ENCODE measurements around the gene ANKRD13C.
"Not testable (repeated sequence)": the region's sequence is repeated elsewhere in the genome, so short reads cannot be mapped to it uniquely, and the experiment has no call there.

Gene ANKRD13C

DNA sequence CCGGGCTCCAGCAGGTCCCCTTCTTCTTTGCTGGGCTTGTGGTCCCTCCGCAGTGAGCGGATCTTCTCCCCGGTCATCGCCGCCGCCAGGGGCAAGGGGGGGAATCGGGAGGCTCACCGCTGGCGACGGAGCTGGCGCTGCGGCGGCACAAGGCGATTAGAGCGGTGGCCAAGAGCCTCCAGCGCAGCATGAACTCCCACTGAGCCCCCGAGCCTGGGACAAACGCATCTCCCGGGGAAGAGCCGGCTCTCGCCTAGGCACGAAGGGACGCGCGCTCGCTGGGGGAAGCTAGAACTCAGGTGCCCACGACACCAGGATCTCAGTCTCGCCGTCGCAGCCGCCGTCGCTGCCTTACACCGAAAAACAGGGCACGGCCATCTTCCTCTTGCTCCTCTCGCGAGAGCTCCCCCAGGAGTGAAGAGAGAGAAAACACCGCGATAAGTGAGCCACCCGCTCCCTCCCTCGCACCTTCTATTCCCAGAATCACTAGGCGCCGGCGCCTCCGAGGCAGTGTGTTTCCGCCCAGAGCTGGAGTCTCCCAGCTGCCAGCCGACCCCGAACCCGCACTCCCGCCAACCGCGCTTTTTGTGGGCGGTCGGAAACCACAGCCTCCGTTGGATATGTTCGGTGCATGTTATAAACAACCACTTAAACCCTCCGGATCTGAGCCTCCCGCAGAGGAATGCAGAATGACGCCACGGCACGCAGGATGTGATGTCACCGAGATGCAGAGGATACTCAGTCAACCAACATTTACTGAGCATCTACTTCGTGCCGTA is at the start of gene ANKRD13C:
TSS of gene ANKRD13C (minus strand) at position 391 of the 779 bp plus-strand sequence. CDS start at position 77, 314 bp downstream.
- DNase-seq, result peak; percentile 99

DNA sequence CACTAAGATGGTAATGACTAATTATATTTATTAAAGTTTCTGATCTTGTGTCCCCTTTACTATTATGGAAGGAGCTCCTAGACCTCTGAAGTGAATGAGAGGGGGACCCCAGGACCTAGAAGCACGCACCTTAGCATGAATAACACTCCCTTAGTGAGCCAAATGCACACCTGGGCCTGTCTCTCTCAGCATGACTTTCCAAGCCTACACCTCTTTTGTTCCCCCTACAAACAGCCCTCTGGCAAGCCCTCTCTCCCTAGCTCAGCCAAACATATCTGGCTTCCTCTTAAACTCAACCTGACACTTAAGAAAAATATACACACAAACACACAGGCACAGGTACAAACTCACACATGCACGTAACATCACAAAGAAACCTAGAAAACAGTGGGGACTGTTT is 49.2 kb upstream of the ANKRD13C start:
- DNase-seq, result no peak

DNA sequence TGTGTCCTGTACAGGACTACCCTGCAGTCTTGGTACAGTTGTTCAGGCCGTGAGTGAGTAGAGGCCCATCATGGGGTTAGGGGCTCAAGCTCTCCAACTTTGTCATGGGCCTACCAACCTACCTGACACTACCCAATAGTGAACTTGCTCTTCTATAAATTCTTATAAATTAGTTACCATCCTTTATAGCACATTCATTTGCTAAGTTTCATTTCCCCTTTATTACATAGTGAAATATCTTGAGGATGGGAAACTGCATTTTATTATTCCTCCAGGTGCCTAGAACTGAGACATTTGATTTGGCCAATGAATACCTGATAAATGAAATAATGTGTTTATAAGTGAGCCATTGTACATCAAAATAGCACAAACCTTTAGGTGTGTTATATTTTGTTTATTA is 47.5 kb upstream of the ANKRD13C start:
- no peak for DNase-seq

- no peak for DNase-seq
Observed at GRCh38 chr1:70400335-70400734, 45.8 kb upstream of the ANKRD13C start.

- no peak for DNase-seq
Observed at GRCh38 chr1:70397013-70397412, 42.5 kb upstream of the ANKRD13C start.

GRCh38 chr1:70396607-70397006 is 42.1 kb upstream of the ANKRD13C start:
- DNase-seq, result no peak

DNA sequence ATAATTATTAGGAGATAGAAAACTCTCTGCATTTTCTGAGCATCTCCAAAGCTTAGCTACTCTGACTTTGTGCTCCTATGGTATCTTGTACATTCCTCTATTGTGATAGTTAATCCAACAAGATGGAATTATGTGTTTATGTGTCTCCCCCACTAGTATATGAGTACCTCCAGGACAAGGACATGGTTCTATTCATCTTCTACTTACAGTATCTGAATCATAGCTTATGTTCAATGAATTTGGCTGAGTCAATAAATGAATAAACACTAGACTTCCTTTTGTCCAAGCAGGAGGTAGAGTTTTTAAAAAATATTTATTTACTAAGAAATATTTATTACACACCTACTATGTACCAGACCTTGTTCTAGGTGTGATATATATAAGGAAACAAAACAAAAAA is 38.1 kb upstream of the ANKRD13C start:
- no peak for DNase-seq

GRCh38 chr1:70387507-70387906 is 33.0 kb upstream of the ANKRD13C start:
- no peak for DNase-seq

GRCh38 chr1:70386121-70386520 is 31.6 kb upstream of the ANKRD13C start:
- DNase-seq, result no peak

- no peak for DNase-seq
Observed at GRCh38 chr1:70385477-70385876, 31.0 kb upstream of the ANKRD13C start.

DNA sequence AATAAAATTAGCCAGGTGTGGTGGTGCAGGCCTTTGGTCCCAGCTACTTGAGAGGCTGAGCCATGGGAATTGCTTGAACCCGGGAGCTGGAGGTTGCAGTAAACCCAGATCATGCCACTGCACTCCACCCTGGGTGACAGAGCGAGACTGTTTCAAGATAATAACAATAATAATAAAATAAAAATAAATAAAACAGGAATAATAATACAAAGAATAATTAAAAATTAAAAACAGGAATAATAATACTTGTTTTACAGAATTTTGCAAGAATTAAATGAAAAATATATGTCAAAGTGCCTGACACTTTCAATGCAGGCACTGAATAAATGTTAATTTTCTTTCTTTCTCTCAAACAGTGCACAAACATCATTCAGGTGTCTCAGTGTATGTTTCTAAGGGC is 30.0 kb upstream of the ANKRD13C start:
- no peak for DNase-seq

- no peak for DNase-seq
Observed at GRCh38 chr1:70383483-70383882, 29.0 kb upstream of the ANKRD13C start.

- no peak for DNase-seq
Observed at GRCh38 chr1:70382682-70383081, 28.2 kb upstream of the ANKRD13C start.

DNA sequence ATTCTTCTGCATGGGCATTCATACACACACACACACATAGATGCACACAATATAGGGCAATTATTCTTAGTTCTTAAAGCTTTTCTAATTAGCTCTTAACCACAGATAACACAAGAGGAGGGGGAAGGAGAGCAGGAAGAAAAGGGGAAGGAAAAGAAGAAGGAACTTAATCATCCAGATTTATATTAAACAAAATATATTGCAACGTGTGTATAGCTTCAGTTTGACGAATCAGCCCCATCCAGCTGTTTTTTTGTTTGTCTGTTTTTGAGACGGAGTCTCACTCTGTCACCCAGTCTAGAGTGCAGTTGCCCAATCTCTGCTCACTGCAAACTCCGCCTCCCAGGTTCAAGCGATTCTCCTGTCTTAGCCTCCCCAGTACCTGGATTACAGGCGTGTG is 21.7 kb upstream of the ANKRD13C start:
- DNase-seq, result no peak

DNA sequence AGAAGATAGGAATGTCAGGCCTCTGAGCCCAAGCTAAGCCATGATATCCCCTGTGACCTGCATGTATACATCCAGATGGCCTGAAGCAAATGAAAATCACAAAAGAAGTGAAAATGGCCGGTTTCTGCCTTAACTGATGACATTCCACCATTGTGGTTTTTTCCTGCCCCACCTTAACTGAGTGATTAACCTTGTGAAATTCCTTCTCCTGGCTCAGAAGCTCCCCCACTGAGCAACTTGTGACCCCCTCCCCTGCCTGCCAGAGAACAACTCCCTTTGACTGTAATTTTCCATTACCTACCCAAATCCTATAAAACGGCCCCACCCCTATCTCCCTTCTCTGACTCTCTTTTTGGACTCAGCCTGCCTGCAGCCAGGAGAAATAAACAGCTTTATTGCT is 19.1 kb upstream of the ANKRD13C start:
- not testable (repeated sequence) for DNase-seq

- no peak for DNase-seq
Observed at GRCh38 chr1:70372426-70372825, 17.9 kb upstream of the ANKRD13C start.

DNA sequence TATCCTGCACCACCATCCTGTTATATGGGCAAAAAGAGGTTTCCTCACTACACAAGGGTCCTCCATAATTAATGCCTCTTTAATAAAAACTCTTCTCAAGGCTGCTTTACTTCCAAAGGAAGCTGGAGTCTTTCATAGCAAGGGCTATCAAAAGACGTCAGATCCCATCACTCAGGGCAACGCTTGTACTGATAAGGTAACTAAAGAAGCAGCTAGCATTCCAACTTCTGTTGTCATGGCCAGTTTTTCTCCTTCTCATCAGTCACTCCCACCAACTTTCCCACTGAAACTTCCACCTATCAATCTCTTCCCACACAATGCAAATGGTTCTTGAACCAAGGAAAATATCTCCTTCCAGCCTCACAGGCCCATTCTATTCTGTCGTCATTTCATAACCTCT is 17.1 kb upstream of the ANKRD13C start:
- DNase-seq, result not testable (repeated sequence)

DNA sequence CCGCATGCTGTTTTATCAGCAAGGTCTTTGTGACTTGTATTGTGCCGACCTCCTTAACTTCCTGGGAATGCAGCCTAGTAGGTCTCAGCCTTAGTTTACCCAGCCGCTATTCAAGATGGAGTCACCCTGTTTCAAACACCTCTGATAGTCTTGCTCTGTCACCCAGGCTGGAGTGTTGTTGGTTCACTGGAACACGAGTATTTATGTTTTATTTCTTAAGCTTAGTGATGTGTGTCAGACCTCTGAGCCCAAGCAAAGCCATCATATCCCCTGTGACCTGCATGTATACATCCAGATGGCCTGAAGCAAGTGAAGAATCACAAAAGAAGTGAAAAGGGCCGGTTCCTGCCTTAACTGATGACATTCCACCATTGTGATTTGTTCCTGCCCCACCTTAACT is 12.9 kb upstream of the ANKRD13C start:
- DNase-seq, result not testable (repeated sequence)

DNA sequence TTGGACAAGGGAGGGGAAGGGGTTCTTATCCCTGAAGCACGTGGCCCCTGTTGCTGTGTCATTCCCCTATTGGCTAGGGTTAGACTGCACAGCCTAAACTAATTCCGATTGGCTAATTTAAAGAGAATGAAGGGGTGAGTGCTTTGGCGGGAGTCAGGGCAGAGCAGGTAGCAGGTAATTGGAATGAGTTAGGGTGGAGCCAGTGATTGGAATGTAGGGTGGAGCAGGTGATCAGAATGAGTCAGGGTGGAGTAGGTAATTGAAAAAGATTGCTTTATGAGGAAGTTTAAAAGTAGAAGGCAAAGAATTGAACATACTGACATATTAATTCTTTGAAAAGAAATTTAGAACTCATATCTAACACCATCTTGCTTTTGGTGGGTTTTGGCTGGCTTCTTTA is 12.5 kb upstream of the ANKRD13C start:
- not testable (repeated sequence) for DNase-seq

- DNase-seq, result not testable (repeated sequence)
Observed at GRCh38 chr1:70366425-70366952, 12.0 kb upstream of the ANKRD13C start.

DNA sequence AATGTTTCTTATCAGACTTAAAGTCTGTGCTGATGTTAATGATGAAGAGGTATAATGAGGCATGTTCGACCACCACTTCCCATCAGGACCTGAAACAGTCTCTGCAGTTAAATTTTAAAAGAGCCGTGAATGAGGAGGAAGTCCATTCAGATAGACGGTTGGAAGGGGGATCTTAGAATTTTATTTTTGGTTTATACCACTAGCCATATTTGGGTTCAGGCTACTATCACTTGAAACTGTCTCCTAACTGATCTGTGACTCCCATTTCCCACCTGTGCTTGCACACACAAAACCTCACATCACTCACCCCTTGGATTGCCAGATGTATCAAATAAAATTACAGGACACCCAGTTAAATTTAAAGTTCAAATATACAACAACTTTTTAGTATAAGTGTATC is 9.9 kb upstream of the ANKRD13C start:
- no peak for DNase-seq

DNA sequence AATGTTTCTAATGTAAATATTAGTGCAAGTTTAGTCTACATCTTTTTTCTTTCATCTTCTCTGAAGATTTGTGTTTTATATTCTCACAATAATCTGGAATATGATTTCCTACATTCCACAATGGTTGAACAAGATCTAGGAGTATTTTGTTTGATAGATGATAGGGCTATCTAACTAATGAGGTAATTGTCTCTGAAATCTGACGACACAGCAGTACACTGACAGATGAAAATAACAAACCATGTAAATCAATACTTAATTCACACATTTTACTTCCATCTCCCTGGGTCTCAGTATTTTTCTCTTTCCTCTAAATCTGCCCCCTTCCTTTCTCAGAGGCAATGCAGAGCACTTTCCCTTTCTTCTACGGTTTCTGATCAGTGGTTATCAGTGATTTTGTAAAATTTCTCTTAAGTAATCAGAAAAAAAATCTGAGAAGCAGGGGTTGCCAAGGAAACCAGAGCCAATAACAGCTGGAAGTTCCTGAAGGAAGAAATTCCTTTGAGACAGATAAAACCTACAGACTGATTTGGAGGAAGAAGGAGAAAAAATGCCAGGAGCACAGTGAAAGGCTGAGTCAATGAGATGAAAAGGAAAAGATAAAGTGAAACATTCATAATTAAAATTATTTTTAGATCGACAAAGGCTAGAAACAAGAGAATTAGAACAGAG is 7.3 kb upstream of the ANKRD13C start:
- peak; percentile 55 for DNase-seq

DNA sequence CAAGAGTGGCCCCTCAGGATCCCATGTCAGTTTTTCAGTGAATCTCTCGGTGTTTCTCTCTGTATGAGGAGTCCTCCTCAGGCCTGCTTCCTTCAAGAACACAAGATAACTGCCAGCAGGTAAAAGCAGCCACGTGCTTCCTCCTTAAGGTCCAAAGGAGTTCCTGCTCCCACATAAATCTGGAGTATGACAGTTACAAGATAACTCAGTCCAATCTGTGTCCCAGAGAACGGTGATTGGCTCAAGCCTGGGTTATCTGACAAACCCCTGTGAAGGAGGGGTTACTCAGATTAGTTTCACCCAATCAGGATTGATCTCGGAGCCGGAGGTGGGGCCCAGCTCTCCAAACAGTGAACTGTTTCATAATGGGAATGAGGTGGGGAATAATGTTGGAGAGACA is 5.8 kb upstream of the ANKRD13C start:
- DNase-seq, result no peak

GRCh38 chr1:70358921-70359564 is 4.5 kb upstream of the ANKRD13C start:
- DNase-seq, result no peak
